SK-N-SH (cell line): ENCODE measurements around the gene LSMEM2. TPM values are rescaled to one million over a fixed set of nuclear protein-coding genes. Genes with fewer than 3 reads are reported as not detected.

ENCODE experiments used
- CTCF ChIA-PET: fragments of 300-600, 350-600 bp; formaldehyde crosslinking; extraction: SDS; loops from one replicate; lab custom pipeline; 2021; lab: Yijun Ruan, JAX
- POLR2A ChIA-PET: fragments of 350-600 bp; sonication (Branson Sonifier 250); formaldehyde crosslinking; extraction: SDS; loops from one replicate; lab custom pipeline; 2020; ENCODE audit warnings: antibody characterized with exemption, inconsistent platforms; lab: Yijun Ruan, JAX
- DNase-seq: peaks from one replicate; pipeline ENCODE4 v3.0.0; 2012
- H2AFZ ChIP-seq: fragments of 200-600 bp; sonication (generic); 2 replicates; pipeline ENCODE4 v1.8.1; 2016; ENCODE audit warnings: antibody characterized with exemption, mild to moderate bottlenecking, low read depth
- H3F3A ChIP-seq: fragments of 200-600 bp; sonication (generic); replicated peaks from 2 replicates; pipeline ENCODE3; 2016; ENCODE audit warnings: antibody characterized with exemption, mild to moderate bottlenecking; ENCODE audit not compliant: insufficient read depth
- H3K27ac ChIP-seq, 2 experiments: fragments of 200-500 bp in 1 of 2; fragments of 200-600 bp in 1 of 2; sonication (Bioruptor generic) in 1 of 2; sonication (generic), shearing (Covaris generic) in 1 of 2; 2 replicates each; pipeline versions ENCODE4 v1.5.1 to v1.6.1; 2014 to 2016; ENCODE audit warnings: low read depth in 2 of 2, inconsistent platforms in 1 of 2, low read length in 1 of 2, mild to moderate bottlenecking in 1 of 2, mixed read lengths in 1 of 2
- H3K27me3 ChIP-seq: fragments of 200-600 bp; sonication (generic), shearing (Covaris generic); 2 replicates; pipeline ENCODE4 v1.6.1; 2016; ENCODE audit warnings: mixed run types; ENCODE audit not compliant: insufficient read depth
- H3K36me3 ChIP-seq, 2 experiments: fragments of 200-500 bp in 1 of 2; fragments of 200-600 bp in 1 of 2; sonication (Bioruptor generic) in 1 of 2; sonication (generic) in 1 of 2; replicated peaks in 1 of 2; 2 replicates each; pipeline versions ENCODE3 to v1.5.1; 2014 to 2016; ENCODE audit warnings: low read length in 1 of 2, mild to moderate bottlenecking in 1 of 2; ENCODE audit not compliant: insufficient read depth in 2 of 2, control insufficient read depth in 1 of 2
- H3K4me1 ChIP-seq, 2 experiments: fragments of 200-500 bp in 1 of 2; fragments of 200-600 bp in 1 of 2; sonication (Bioruptor generic) in 1 of 2; sonication (generic), shearing (Covaris generic) in 1 of 2; 2 replicates each; pipeline versions ENCODE4 v1.5.1 to v1.6.1; 2014 to 2016; ENCODE audit warnings: low read depth in 1 of 2, low read length in 1 of 2, mixed run types in 1 of 2; ENCODE audit not compliant: insufficient read depth in 2 of 2, control insufficient read depth in 1 of 2
- H3K4me2 ChIP-seq: fragments of 200-600 bp; sonication (generic), shearing (Covaris generic); 2 replicates; pipeline ENCODE4 v1.6.1; 2017; ENCODE audit warnings: mixed run types
- H3K4me3 ChIP-seq, 2 experiments: fragments of 200-500 bp in 1 of 2; fragments of 200-600 bp in 1 of 2; sonication (Bioruptor generic) in 1 of 2; sonication (generic), shearing (Covaris generic) in 1 of 2; 2 replicates each; pipeline versions ENCODE4 v1.5.1 to v1.8.1; 2014 to 2016; ENCODE audit warnings: low read depth in 2 of 2, inconsistent platforms in 1 of 2, low read length in 1 of 2, mild to moderate bottlenecking in 1 of 2, mixed read lengths in 1 of 2, moderate library complexity in 1 of 2
- H3K79me2 ChIP-seq: fragments of 200-600 bp; sonication (generic); 2 replicates; pipeline ENCODE4 v1.8.1; 2017; ENCODE audit warnings: mild to moderate bottlenecking; ENCODE audit not compliant: insufficient read depth
- H3K9ac ChIP-seq: fragments of 200-600 bp; sonication (generic); 2 replicates; pipeline ENCODE4 v1.6.1; 2017; ENCODE audit warnings: mixed run types
- H3K9me2 ChIP-seq: fragments of 200-600 bp; sonication (generic); 2 replicates; pipeline ENCODE4 v1.6.1; 2017; ENCODE audit warnings: mixed run types
- H3K9me3 ChIP-seq: fragments of 200-600 bp; sonication (generic); 2 replicates; pipeline ENCODE4 v1.6.1; 2017; ENCODE audit warnings: mixed run types, mild to moderate bottlenecking, moderate library complexity
- H4K20me1 ChIP-seq: fragments of 200-600 bp; sonication (generic); 2 replicates; pipeline ENCODE4 v1.6.1; 2017; ENCODE audit warnings: mild to moderate bottlenecking, mixed run types; ENCODE audit not compliant: insufficient read depth
- FOSL2 ChIP-seq: IDR thresholded peaks from 2 replicates; pipeline ENCODE4 v1.4.0; 2012; ENCODE audit warnings: low read depth, mild to moderate bottlenecking, moderate library complexity, borderline replicate concordance
- FOXJ3 ChIP-seq: sonication (generic); formaldehyde crosslinking; IDR thresholded peaks from 2 replicates; pipeline ENCODE4 v1.5.1; 2020; ENCODE audit warnings: mild to moderate bottlenecking, missing genetic modification reagents
- FOXM1 ChIP-seq: IDR thresholded peaks from 2 replicates; pipeline ENCODE4 v1.4.0; 2012; ENCODE audit warnings: low read depth, mild to moderate bottlenecking
- GABPA ChIP-seq: IDR thresholded peaks from 2 replicates; pipeline ENCODE4 v1.4.0; 2012; ENCODE audit warnings: low read depth, mild to moderate bottlenecking
- MEF2A ChIP-seq: IDR thresholded peaks from 2 replicates; pipeline ENCODE4 v1.4.0; 2012; ENCODE audit warnings: low read depth, borderline replicate concordance
- NFIC ChIP-seq: IDR thresholded peaks from 2 replicates; pipeline ENCODE4 v1.4.0; 2012; ENCODE audit warnings: borderline replicate concordance
- RXRA ChIP-seq: IDR thresholded peaks from 2 replicates; pipeline ENCODE4 v1.4.0; 2012; ENCODE audit warnings: low read depth, mild to moderate bottlenecking, borderline replicate concordance
- TEAD4 ChIP-seq: IDR thresholded peaks from 2 replicates; pipeline ENCODE4 v1.4.0; 2012; ENCODE audit warnings: mild to moderate bottlenecking, borderline replicate concordance; ENCODE audit not compliant: insufficient read depth
- WGBS: methylation state at CpG from one replicate; pipeline ENCODE4 v1.1.6; 2017; ENCODE audit warnings: low lambda C conversion rate; 5-methylcytosine and 5-hydroxymethylcytosine counted together
- polyA plus RNA-seq, 3 experiments: library from polyadenylated mRNA; depleted of rRNA; stranded (reverse); fragments of >200 nt; gene quantifications; 2 replicates each; pipeline ENCODE4 v1.2.3, GENCODE V29; 2012
- TF ChIP-seq, protein P1 (sequence below): IDR thresholded peaks from 2 replicates; pipeline ENCODE4 v1.4.0; 2012; ENCODE audit warnings: low read depth, borderline replicate concordance
- TF ChIP-seq, protein P2 (sequence below): IDR thresholded peaks from 2 replicates; pipeline ENCODE4 v1.6.1; 2012; ENCODE audit warnings: mild to moderate bottlenecking, low read depth, low read length, moderate library complexity
- TF ChIP-seq, protein P3 (sequence below): IDR thresholded peaks from 2 replicates; pipeline ENCODE4 v1.4.0; 2012; ENCODE audit warnings: low read depth, borderline replicate concordance
- TF ChIP-seq, protein P4 (sequence below): fragments of 200-600 bp; sonication (generic); IDR thresholded peaks from 2 replicates; pipeline ENCODE4 v1.6.1; 2017; ENCODE audit warnings: antibody characterized with exemption, mild to moderate bottlenecking, moderate library complexity
- TF ChIP-seq, protein P5 (sequence below): IDR thresholded peaks from 2 replicates; pipeline ENCODE4 v1.4.0; 2012; ENCODE audit warnings: low read depth

LSMEM2 gene
- polyA plus RNA-seq, 1 of the 3 experiments (the other 2 are of a cell fraction), result 0.03 TPM

DNA sequence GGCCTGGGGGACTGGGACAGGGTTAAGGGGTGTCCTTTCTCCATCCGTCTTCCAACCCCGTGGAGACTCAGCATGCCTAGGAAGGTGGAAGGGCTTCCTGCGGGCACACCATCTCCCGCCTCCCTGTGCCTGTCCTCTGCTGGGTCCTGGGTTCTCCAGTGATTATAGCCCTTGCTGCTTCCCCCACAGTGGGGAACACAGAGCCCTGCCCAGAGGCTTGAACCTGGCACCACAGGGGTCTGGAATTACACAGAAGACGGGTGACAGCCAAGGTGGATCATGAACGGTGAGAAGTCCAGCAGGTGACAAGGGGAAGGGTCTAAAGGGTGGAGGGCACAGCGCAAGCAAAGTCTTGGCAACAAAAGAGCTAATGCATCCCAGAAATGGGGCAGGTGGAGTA, 16.1 kb upstream of the LSMEM2 start:
- peaks cover 26 to 42% of the 10 kb centered on the region in 2 experiments; a peak in 3 of 4 replicates for H3K4me1 ChIP-seq
- no peak for DNase-seq
- H3K27ac ChIP-seq, result peak overlapping the region in 1 of 2 experiments; percentile 83; a peak in 2 of 4 replicates
- peaks cover 38% of the 10 kb centered on the region for H3F3A ChIP-seq
- TF ChIP-seq RXRA (no peak), GABPA (no peak), TEAD4 (no peak), MEF2A (no peak), FOXM1 (no peak), NFIC (no peak), FOXJ3 (CRISPR knock-in tag) (no peak), FOSL2 (no peak)
- TF ChIP-seq, protein P1, sequence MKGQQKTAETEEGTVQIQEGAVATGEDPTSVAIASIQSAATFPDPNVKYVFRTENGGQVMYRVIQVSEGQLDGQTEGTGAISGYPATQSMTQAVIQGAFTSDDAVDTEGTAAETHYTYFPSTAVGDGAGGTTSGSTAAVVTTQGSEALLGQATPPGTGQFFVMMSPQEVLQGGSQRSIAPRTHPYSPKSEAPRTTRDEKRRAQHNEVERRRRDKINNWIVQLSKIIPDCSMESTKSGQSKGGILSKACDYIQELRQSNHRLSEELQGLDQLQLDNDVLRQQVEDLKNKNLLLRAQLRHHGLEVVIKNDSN, result no peak
- TF ChIP-seq, protein P2, sequence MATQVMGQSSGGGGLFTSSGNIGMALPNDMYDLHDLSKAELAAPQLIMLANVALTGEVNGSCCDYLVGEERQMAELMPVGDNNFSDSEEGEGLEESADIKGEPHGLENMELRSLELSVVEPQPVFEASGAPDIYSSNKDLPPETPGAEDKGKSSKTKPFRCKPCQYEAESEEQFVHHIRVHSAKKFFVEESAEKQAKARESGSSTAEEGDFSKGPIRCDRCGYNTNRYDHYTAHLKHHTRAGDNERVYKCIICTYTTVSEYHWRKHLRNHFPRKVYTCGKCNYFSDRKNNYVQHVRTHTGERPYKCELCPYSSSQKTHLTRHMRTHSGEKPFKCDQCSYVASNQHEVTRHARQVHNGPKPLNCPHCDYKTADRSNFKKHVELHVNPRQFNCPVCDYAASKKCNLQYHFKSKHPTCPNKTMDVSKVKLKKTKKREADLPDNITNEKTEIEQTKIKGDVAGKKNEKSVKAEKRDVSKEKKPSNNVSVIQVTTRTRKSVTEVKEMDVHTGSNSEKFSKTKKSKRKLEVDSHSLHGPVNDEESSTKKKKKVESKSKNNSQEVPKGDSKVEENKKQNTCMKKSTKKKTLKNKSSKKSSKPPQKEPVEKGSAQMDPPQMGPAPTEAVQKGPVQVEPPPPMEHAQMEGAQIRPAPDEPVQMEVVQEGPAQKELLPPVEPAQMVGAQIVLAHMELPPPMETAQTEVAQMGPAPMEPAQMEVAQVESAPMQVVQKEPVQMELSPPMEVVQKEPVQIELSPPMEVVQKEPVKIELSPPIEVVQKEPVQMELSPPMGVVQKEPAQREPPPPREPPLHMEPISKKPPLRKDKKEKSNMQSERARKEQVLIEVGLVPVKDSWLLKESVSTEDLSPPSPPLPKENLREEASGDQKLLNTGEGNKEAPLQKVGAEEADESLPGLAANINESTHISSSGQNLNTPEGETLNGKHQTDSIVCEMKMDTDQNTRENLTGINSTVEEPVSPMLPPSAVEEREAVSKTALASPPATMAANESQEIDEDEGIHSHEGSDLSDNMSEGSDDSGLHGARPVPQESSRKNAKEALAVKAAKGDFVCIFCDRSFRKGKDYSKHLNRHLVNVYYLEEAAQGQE, result no peak
- TF ChIP-seq, protein P3, sequence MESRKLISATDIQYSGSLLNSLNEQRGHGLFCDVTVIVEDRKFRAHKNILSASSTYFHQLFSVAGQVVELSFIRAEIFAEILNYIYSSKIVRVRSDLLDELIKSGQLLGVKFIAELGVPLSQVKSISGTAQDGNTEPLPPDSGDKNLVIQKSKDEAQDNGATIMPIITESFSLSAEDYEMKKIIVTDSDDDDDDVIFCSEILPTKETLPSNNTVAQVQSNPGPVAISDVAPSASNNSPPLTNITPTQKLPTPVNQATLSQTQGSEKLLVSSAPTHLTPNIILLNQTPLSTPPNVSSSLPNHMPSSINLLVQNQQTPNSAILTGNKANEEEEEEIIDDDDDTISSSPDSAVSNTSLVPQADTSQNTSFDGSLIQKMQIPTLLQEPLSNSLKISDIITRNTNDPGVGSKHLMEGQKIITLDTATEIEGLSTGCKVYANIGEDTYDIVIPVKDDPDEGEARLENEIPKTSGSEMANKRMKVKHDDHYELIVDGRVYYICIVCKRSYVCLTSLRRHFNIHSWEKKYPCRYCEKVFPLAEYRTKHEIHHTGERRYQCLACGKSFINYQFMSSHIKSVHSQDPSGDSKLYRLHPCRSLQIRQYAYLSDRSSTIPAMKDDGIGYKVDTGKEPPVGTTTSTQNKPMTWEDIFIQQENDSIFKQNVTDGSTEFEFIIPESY, result no peak
- TF ChIP-seq, protein P4, sequence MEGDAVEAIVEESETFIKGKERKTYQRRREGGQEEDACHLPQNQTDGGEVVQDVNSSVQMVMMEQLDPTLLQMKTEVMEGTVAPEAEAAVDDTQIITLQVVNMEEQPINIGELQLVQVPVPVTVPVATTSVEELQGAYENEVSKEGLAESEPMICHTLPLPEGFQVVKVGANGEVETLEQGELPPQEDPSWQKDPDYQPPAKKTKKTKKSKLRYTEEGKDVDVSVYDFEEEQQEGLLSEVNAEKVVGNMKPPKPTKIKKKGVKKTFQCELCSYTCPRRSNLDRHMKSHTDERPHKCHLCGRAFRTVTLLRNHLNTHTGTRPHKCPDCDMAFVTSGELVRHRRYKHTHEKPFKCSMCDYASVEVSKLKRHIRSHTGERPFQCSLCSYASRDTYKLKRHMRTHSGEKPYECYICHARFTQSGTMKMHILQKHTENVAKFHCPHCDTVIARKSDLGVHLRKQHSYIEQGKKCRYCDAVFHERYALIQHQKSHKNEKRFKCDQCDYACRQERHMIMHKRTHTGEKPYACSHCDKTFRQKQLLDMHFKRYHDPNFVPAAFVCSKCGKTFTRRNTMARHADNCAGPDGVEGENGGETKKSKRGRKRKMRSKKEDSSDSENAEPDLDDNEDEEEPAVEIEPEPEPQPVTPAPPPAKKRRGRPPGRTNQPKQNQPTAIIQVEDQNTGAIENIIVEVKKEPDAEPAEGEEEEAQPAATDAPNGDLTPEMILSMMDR, result no peak
- TF ChIP-seq, protein P5, sequence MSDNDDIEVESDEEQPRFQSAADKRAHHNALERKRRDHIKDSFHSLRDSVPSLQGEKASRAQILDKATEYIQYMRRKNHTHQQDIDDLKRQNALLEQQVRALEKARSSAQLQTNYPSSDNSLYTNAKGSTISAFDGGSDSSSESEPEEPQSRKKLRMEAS, result no peak
- H3K4me3 ChIP-seq, result no peak overlapping the region
- peaks cover 4 to 16% of the 10 kb centered on the region in 2 experiments for H3K36me3 ChIP-seq
- H3K9me2 ChIP-seq, result no peaks in the 10 kb centered on the region
- no peak overlapping the region for H3K4me2 ChIP-seq
- no peaks in the 10 kb centered on the region for H4K20me1 ChIP-seq
- CTCF ChIA-PET, result interaction anchor here (0.6 to 1.8 kb wide), 6 partner anchors 9 to 37 kb away, joined by 3 to 8 read pairs (median 3); no protein-coding TSS in a partner anchor
- POLR2A ChIA-PET, result no interaction called here
- whole genome bisulfite sequencing, result 94% methylated on average over 7 of the region's 7 CpGs
- no peaks in the 10 kb centered on the region for H3K9me3 ChIP-seq
- peaks cover 12% of the 10 kb centered on the region for H3K79me2 ChIP-seq
- H3K27me3 ChIP-seq, result no peaks in the 10 kb centered on the region
- H3K9ac ChIP-seq, result no peak overlapping the region
- no peak overlapping the region for H2AFZ ChIP-seq
